Measurements from ENCODE around the gene ACTN1.
"Not testable (repeated sequence)": the region's sequence is repeated elsewhere in the genome, so short reads cannot be mapped to it uniquely, and the experiment has no call there.

ACTN1 gene

DNA sequence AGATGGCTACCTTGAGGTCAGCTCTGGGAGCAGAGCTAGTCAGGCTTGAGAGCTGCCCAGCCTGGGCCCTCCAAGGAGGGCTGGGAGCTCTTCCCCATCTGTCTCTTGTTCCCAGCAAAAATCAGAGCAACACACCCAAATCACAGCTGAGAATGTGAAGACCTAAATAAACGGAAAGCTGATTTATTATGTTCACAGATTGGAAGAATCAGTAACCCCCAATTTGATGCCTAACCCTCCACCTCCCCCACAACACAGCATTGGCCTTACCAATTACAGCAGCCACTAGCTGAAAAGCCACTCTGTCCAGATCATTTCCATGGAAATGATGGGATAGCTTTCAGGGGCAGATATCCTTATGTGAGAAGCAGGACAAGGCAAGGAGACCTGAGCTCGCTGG lies 7.1 kb upstream of the ACTN1 start:
- no peak for DNase-seq

DNA sequence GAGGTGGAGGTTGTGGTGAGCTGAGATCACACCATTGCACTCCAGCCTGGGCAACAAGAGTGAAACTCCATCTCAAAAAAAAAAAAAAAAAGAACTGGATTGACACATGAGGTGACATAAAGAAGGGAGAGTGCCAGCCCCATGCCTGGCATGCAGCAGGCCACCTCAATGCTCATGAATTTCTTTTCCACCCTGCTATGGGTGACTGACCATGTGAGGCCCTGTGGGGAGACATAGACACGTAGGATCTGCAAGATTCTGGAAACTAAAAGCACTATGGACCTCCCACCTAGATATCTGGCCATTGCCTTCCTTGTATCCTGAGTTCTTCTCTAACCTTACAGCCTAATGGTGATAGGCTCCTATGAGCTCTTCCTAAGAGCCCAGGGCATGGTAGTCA lies 5.6 kb upstream of the ACTN1 start:
- no peak for DNase-seq

- no peak for DNase-seq
Observed at GRCh38 chr14:68983191-68983590, 4.1 kb upstream of the ACTN1 start.

- DNase-seq = no peak
Observed at GRCh38 chr14:68982581-68982980, 3.5 kb upstream of the ACTN1 start.

DNA sequence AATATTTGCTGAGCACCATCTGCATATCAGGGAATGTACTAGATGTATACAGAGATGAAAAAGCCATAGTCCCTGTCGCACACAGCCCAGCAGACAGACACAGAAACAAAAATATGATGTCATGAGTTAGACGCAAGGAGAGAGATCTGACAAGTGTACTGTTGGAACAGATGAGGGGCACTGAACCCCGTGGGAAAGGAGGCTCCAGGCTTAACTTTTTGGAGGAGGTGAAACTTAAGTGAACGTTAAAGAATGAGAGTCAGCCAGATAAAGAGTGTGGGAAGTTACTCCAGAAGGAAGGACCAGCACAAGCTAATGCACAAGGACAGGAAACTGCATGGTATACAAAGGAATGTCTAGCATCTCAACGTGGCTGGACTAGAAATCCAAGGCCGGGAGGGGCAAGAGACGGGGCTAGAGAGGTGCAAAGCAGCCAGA lies 2.5 kb upstream of the ACTN1 start:
- no peak for DNase-seq

DNA sequence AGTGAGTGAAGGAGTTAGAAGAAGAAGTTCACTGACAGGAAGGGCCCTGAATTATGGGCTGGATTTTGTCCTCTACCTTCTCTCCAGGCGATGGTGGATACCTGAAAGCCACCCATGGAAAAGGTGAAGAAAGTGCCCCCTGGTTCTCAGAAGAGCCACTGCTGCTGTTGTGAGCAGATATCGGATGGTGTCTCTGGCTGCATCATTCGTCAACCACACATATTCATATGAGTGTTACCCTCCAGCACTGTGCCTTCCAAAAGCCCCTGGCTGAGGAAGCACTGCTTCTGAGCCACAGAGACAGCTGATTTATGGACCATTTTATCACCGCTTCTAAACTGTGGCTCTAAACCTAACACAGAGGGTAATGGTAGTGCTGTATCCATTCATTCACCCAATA lies 2.0 kb upstream of the ACTN1 start:
- DNase-seq = no peak

- no peak for DNase-seq
Observed at GRCh38 chr14:68979722-68980451, 785 bp upstream of the ACTN1 start.

- DNase-seq = peak; percentile 65
Observed at GRCh38 chr14:68978172-68978911, 760 bp downstream of the ACTN1 start.

DNA sequence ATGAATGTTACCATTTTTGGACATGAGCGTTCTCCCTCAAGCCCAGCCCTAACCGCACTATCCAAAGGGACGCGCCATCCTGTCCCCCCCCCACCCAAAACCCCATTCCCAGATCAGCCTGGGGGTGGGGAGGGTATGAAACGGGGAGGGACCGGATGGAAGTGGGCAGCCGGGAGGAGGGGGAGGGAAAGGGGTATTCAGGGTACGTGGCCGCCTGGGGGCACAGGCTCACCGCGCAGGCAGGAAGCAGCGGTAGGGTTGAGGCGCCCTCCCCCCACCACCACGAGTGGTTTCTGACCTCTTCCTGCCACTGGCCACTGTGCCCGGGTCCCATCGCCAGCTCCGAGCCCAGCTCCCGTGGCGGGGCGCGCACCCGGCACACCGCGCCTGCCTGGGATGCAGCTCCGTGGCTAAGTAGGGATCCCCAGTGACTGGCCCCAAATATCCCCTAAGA lies 1.4 kb downstream of the ACTN1 start:
- DNase-seq = peak; percentile 73

DNA sequence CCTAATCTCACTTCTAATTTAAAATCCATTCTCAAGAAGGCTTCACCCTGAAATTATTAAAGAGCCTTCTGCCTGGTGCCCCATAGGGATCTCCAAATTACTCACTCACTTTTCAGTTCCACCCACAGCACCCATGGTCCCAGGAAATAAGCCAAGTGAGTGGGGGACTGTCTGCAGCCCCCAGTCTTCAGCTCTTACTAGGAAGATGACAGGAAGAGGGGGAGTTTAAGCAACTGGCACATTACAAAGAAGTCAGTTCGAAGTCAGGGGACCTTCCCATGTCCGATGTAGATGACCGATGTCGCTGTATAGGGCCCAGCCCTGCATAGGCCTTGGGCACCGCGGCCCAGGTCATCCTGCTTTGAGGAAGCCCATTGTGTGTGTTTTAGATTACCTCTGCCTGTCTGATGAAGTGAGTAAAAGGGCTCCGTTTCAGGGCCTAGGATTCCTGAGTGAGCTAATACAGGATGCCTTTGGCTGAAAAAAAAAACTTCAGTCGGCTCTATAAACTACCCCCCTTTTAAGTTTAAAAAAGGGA lies 1.9 kb downstream of the ACTN1 start:
- peak; percentile 33 for DNase-seq

GRCh38 chr14:68976160-68977067 lies 2.7 kb downstream of the ACTN1 start:
- no peak for DNase-seq

- no peak for DNase-seq
Observed at GRCh38 chr14:68975667-68976066, 3.4 kb downstream of the ACTN1 start.

GRCh38 chr14:68974759-68975347 lies 4.2 kb downstream of the ACTN1 start:
- DNase-seq = no peak

- no peak for DNase-seq
Observed at GRCh38 chr14:68973639-68974038, 5.5 kb downstream of the ACTN1 start.

- not testable (repeated sequence) for DNase-seq
Observed at GRCh38 chr14:68973219-68973565, 5.9 kb downstream of the ACTN1 start.

DNA sequence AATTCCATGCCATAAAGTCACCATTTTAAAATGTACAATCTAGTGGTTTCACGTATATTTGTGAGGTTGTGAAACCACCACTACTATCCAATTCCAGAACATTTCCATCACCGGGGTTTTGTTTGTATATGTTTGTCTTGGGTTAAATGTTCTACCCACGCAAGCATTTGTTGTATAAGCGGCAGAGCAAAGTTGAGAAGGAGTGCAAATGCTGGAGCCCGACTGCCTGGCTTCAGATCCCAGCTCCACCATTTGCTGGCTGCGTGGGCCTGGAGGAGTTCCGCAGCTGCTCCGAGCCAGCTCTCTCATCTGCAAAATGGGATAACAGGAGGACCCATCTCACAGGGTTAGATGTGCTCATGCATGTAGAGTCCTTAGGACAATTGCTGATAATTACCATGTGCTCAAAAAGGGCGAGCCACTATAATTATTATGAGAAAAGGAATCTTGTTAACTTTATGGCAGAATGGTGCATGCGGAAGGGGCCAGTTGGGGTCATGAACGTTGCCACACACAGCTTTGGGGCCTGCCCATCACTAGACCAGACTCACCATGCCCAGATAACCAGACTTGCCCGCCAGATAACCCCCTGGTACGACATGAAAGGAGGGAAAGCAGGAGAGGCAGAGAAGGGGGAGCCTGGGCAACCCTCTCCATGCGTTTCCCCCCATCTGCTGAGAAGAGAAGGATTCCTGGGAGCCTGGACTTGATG lies 6.4 kb downstream of the ACTN1 start:
- no peak for DNase-seq

DNA sequence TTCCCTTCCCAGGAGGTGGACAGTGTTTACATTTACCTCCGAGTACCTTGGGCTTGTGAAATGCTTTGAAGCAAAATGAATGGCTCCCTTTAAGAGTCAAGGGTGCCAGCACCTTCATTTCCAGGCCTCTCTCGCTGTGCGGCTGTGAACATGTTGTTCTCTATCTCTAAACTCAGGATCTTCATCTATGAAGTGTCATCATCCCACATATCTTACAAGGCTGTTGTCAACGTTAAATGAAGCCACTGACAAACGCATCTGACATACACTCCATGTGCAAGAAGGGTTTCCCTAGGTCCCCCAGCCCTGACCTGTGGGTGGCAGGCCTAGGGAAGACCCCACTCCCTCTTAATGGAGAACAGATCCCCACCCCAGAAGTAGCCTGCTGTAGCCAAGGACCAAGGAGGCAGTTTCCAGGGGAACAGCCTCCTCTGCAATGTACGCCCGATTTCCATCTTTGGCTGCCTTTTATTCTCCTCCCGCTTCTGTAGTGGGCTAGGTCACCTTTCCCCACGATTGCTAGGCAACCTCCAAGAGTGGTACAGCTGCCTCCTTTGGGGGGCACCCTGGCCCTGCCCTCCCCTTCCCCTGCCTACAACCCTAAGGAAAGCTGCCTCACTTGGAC lies 7.6 kb downstream of the ACTN1 start:
- DNase-seq = no peak

DNA sequence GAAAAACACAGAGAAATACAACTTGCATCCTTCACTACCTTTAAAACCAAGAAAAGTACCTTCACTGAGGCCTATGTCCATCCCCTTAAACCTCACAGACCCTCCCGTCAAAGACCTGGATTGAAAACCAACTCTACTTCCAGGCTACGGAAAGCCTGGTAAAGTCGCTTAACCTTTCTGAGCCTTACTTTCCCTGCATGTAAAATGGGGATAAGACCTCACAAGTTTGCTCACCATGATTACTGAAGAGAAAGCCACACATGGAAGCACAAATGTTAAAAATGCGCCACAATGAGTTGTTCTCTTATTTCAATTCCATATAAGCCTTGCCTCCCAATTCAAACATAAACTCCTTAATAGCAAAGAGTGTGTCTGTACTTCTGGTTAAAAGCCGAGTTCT lies 8.4 kb downstream of the ACTN1 start:
- DNase-seq = no peak

DNA sequence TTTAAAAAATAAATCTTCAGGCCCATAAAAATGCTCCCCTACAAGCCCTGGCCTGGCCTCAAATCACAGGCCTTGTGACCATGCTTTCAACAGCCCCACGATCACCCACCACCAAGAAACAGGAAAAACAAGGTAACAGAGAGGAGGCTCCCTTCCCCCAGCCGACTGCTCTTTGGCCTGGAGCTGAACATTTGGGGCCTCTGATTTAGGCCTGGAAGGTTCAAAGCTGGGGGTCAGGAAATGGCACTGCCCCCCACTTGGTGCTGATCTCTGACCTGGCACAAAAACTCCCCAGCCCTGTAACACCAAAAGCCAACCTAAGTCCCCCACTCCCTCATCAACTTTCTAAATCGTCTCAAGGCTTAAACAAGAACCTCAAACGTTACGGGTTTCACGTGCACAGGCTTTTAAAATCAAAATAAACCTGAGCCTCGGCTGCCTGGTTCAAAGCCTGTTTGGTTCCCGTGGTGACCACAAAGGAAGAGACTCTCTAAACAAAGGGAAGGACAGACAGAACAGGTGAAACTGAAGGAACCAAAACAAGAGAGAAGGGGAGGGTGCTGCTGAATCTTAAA lies 9.0 kb downstream of the ACTN1 start:
- peak; percentile 72 for DNase-seq

DNA sequence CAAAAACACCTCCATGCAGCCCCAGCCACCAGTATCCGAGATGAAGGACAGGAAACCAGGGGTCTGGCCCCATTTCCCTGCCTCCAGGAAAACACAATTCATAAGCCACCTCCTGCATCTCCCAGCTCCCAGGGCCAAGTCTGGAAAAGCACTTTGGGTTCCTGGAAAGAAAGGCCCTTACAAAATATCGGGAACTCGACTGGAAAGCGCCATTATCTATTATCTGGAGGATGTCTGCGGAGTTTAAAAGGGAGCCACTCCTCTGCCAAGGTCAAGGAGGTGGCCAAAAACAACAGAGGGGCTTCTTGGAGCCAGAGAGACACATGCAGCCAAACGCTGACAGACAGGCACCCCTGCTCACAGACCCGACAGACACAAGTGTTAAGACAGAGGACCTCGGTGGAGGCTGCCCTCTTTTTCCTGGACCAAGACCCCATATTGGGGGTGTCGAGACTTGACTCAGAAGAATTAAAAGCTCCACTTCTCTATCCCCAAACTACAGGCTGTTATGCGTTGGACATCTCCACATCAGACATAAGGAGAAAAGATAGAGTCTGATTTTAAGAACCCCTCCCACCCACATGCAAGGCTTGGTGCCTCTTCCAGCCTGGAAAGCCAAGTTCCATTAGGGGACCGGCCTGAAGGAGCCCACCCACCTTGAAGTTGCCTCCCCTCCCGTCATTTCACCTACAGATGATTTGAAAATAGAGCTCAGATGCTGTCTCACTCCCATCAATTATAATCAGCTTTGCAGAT lies 9.6 kb downstream of the ACTN1 start:
- no peak for DNase-seq
